Activated B cell treated with CpG ODN at 0.5 μM for 24 hours (primary cell): ENCODE data around the gene NLRP7. TPM values are rescaled to one million over a fixed set of nuclear protein-coding genes. Genes with fewer than 3 reads are reported as not detected.
"Not testable (repeated sequence)": the region's sequence is repeated elsewhere in the genome, so short reads cannot be mapped to it uniquely, and the experiment has no call there.

ENCODE experiments used
- ATAC-seq: fragments of 200-7000 bp; cut with Tn5 transposase; one replicate; pipeline ENCODE4 v1.10.0; 2021; ENCODE audit warnings: low read depth, mild to moderate bottlenecking, moderate library complexity
- CTCF ChIA-PET: fragments of 350-600 bp; sonication (Branson Sonifier 250); formaldehyde crosslinking; loops from one replicate; lab custom pipeline; 2021; ENCODE audit warnings: antibody characterized with exemption; lab: Charles Lee
- POLR2A ChIA-PET: fragments of 350-600 bp; sonication (Branson Sonifier 250); formaldehyde crosslinking; loops from one replicate; lab custom pipeline; 2021; ENCODE audit warnings: antibody characterized with exemption; lab: Charles Lee
- DNase-seq: peaks from one replicate; pipeline ENCODE4 v3.0.0; 2022
- H3K27ac Mint-ChIP-seq: one replicate; pipeline ENCODE4 v1.8.0; 2020; ENCODE audit warnings: mixed read lengths
- H3K27me3 Mint-ChIP-seq: one replicate; pipeline ENCODE4 v1.8.0; 2021; ENCODE audit warnings: mixed read lengths
- H3K36me3 Mint-ChIP-seq: one replicate; pipeline ENCODE4 v1.8.0; 2021; ENCODE audit warnings: low read depth, mixed read lengths
- H3K4me1 Mint-ChIP-seq: one replicate; pipeline ENCODE4 v1.8.0; 2021; ENCODE audit warnings: mixed read lengths
- H3K4me3 Mint-ChIP-seq: one replicate; pipeline ENCODE4 v1.8.0; 2020; ENCODE audit warnings: mild to moderate bottlenecking, mixed read lengths
- H3K9me3 Mint-ChIP-seq: one replicate; pipeline ENCODE4 v1.8.0; 2020; ENCODE audit warnings: mixed read lengths
- CTCF ChIP-seq: fragments of 200-600 bp; IDR thresholded peaks from one replicate; pipeline ENCODE4 v1.8.0; 2022; ENCODE audit warnings: antibody characterized with exemption, mild to moderate bottlenecking
- intact Hi-C: fragments of 100-400 bp; cut with micrococcal nuclease; formaldehyde crosslinking; loops from one replicate; pipeline ENCODE4 v1.15.1; 2024
- total RNA-seq: library from RNA; stranded (reverse); gene quantifications from 2 replicates; pipeline ENCODE4 v1.2.3, GENCODE V29; 2022

The NLRP7 gene
- total RNA-seq, 1 donor from 2014 or later, result 0.33 TPM

GRCh38 chr19:54967611-54968010 is 20.3 kb upstream of the NLRP7 start:
- ATAC-seq, result no peak
- peaks cover 7% of the 10 kb centered on the region for H3K36me3 Mint-ChIP-seq
- H3K9me3 Mint-ChIP-seq, result peaks cover 2% of the 10 kb centered on the region
- peaks cover 2% of the 10 kb centered on the region for H3K4me1 Mint-ChIP-seq
- peak overlapping the region; percentile 33 for H3K4me3 Mint-ChIP-seq
- H3K27me3 Mint-ChIP-seq, result no peaks in the 10 kb centered on the region
- TF ChIP-seq CTCF, result no peak
- DNase-seq, result no peak
- CTCF ChIA-PET, result interaction anchor here (0.7 kb wide), 1 partner anchor 420 kb away, joined by 6 read pairs; no protein-coding TSS in a partner anchor
- POLR2A ChIA-PET, result no interaction called here
- no peak overlapping the region for H3K27ac Mint-ChIP-seq
- intact Hi-C loops, result no loop called here

- H3K36me3 Mint-ChIP-seq, H3K27me3 Mint-ChIP-seq, DNase-seq, H3K9me3 Mint-ChIP-seq, intact Hi-C loops, H3K27ac Mint-ChIP-seq, POLR2A ChIA-PET, H3K4me1 Mint-ChIP-seq, CTCF ChIA-PET, H3K4me3 Mint-ChIP-seq: not testable (repeated sequence)
- peak; percentile 40 for ATAC-seq
These were observed 17.7 kb upstream of the NLRP7 start for GRCh38 chr19:54965055-54965454.

- ATAC-seq, result peak; percentile 76
- Mint-ChIP-seq H3K4me3 (peak overlapping the region; percentile 74), H3K4me1 (peaks cover 25% of the 10 kb centered on the region), H3K27me3 (no peaks in the 10 kb centered on the region), H3K27ac (peak overlapping the region; percentile 82), H3K9me3 (no peaks in the 10 kb centered on the region), H3K36me3 (no peaks in the 10 kb centered on the region)
- ChIA-PET POLR2A (interaction anchor here (0.7 to 2.2 kb wide), 3 partner anchors 10 to 22 kb away, joined by 3 to 13 read pairs (median 7); partner anchors contain the start of gene NLRP7), CTCF (no interaction called here)
- TF ChIP-seq CTCF, result no peak
- intact Hi-C loops, result loop anchor here (1.0 to 2.0 kb wide), 2 partner anchors 47 to 496 kb away; no protein-coding TSS in a partner anchor
- no peak for DNase-seq
These were observed 12.5 kb upstream of the NLRP7 start for GRCh38 chr19:54959840-54960239.

GRCh38 chr19:54955376-54955775 is 8.0 kb upstream of the NLRP7 start:
- CTCF ChIA-PET, result no interaction called here
- POLR2A ChIA-PET, result no interaction called here
- intact Hi-C loops, result no loop called here
- Mint-ChIP-seq H3K4me1 (peaks cover 34% of the 10 kb centered on the region), H3K27me3 (peaks cover 2% of the 10 kb centered on the region), H3K9me3 (no peaks in the 10 kb centered on the region), H3K36me3 (no peaks in the 10 kb centered on the region), H3K27ac (no peak overlapping the region), H3K4me3 (no peak overlapping the region)
- DNase-seq (no peak), ATAC-seq (no peak)
- TF ChIP-seq CTCF, result no peak

- DNase-seq, CTCF ChIA-PET, intact Hi-C loops, H3K4me3 Mint-ChIP-seq, ATAC-seq, H3K36me3 Mint-ChIP-seq, POLR2A ChIA-PET, H3K9me3 Mint-ChIP-seq, H3K27me3 Mint-ChIP-seq, H3K27ac Mint-ChIP-seq: not testable (repeated sequence)
- peaks cover 28% of the 10 kb centered on the region for H3K4me1 Mint-ChIP-seq
These were observed 6.0 kb upstream of the NLRP7 start for GRCh38 chr19:54953345-54953713.

GRCh38 chr19:54952591-54953344 is 5.4 kb upstream of the NLRP7 start:
- intact Hi-C loops, result no loop called here
- no peak overlapping the region for H3K4me3 Mint-ChIP-seq

GRCh38 chr19:54950580-54950979 is 3.2 kb upstream of the NLRP7 start:
- peak overlapping the region; percentile 33 for H3K4me3 Mint-ChIP-seq
- ATAC-seq, DNase-seq, intact Hi-C loops, CTCF ChIA-PET, H3K36me3 Mint-ChIP-seq, H3K27me3 Mint-ChIP-seq, H3K27ac Mint-ChIP-seq, H3K9me3 Mint-ChIP-seq: not testable (repeated sequence)
- POLR2A ChIA-PET, result interaction anchor here (1.3 kb wide), 1 partner anchor 112 kb away, joined by 3 read pairs; the partner anchor contains the start of gene RDH13
- peaks cover 22% of the 10 kb centered on the region for H3K4me1 Mint-ChIP-seq

More at GRCh38 chr19:54952591-54953344, 5.4 kb upstream of the NLRP7 start:
- no peak for TF ChIP-seq CTCF
- Mint-ChIP-seq H3K27ac (no peak overlapping the region), H3K4me1 (peaks cover 23% of the 10 kb centered on the region), H3K27me3 (peaks cover 2% of the 10 kb centered on the region), H3K36me3 (no peaks in the 10 kb centered on the region), H3K9me3 (no peaks in the 10 kb centered on the region)
- ATAC-seq (no peak), DNase-seq (no peak)
- ChIA-PET POLR2A (no interaction called here), CTCF (no interaction called here)
